Neural progenitor cell (in vitro differentiated cells): ENCODE data around the gene MDH1. TPM values are rescaled to one million over a fixed set of nuclear protein-coding genes. Genes with fewer than 3 reads are reported as not detected.

Experiments
- DNase-seq: peaks from one replicate; pipeline ENCODE4 v3.0.0-alpha.2; 2016; ENCODE audit warnings: low spot score
- H2AFZ ChIP-seq: fragments of 200-600 bp; sonication (generic); replicated peaks from 2 replicates; pipeline ENCODE4 v1.6.1; 2016; ENCODE audit warnings: antibody characterized with exemption
- H3F3A ChIP-seq: fragments of 200-600 bp; sonication (generic); 2 replicates; pipeline ENCODE4 v1.6.1; 2016; ENCODE audit warnings: antibody characterized with exemption, low read depth
- H3K27ac ChIP-seq: fragments of 200-600 bp; sonication (generic); 2 replicates; pipeline ENCODE4 v1.5.1; 2016; ENCODE audit warnings: mild to moderate bottlenecking
- H3K27me3 ChIP-seq: fragments of 200-600 bp; sonication (generic); 2 replicates; pipeline ENCODE4 v1.6.1; 2016; ENCODE audit warnings: mild to moderate bottlenecking, moderate library complexity
- H3K36me3 ChIP-seq: fragments of 200-600 bp; sonication (generic); 2 replicates; pipeline ENCODE4 v1.5.1; 2016
- H3K4me1 ChIP-seq: fragments of 200-600 bp; sonication (generic); 2 replicates; pipeline ENCODE4 v1.6.1; 2016; ENCODE audit warnings: mixed run types
- H3K4me2 ChIP-seq: fragments of 200-600 bp; sonication (generic); 2 replicates; pipeline ENCODE4 v1.6.1; 2016
- H3K4me3 ChIP-seq: fragments of 200-600 bp; sonication (generic); 2 replicates; pipeline ENCODE4 v1.5.1; 2016
- H3K79me2 ChIP-seq: fragments of 200-600 bp; sonication (generic); 2 replicates; pipeline ENCODE4 v1.6.1; 2016; ENCODE audit warnings: low read depth
- H3K9ac ChIP-seq: fragments of 200-600 bp; sonication (generic); 2 replicates; pipeline ENCODE4 v1.6.1; 2016
- H3K9me3 ChIP-seq: fragments of 200-600 bp; sonication (generic); 2 replicates; pipeline ENCODE4 v1.5.1; 2016; ENCODE audit warnings: low read depth
- H4K20me1 ChIP-seq: fragments of 200-600 bp; sonication (generic); 2 replicates; pipeline ENCODE4 v1.6.1; 2016; ENCODE audit warnings: low read depth
- H3K27ac Mint-ChIP-seq: 3 replicates; pipeline ENCODE4 v1.8.0; 2021; ENCODE audit warnings: mixed read lengths
- H3K27me3 Mint-ChIP-seq: 2 replicates; pipeline ENCODE4 v1.8.0; 2022; ENCODE audit warnings: low read depth, mild to moderate bottlenecking, inconsistent platforms, moderate library complexity, mixed read lengths; ENCODE audit not compliant: insufficient read depth
- H3K36me3 Mint-ChIP-seq: 3 replicates; pipeline ENCODE4 v1.8.0; 2021; ENCODE audit warnings: mixed read lengths
- H3K4me1 Mint-ChIP-seq: 3 replicates; pipeline ENCODE4 v1.8.0; 2021; ENCODE audit warnings: mixed read lengths
- H3K4me3 Mint-ChIP-seq: 3 replicates; pipeline ENCODE4 v1.8.0; 2021; ENCODE audit warnings: mild to moderate bottlenecking, moderate library complexity, mixed read lengths
- H3K9me3 Mint-ChIP-seq: 3 replicates; pipeline ENCODE4 v1.8.0; 2020; ENCODE audit warnings: mixed read lengths
- EZH2 ChIP-seq: fragments of 200-600 bp; sonication (generic); IDR thresholded peaks from 2 replicates; pipeline ENCODE4 v1.6.1; 2017; ENCODE audit warnings: antibody characterized with exemption, mild to moderate bottlenecking, moderate library complexity
- EZH2phosphoT487 ChIP-seq: fragments of 200-600 bp; sonication (generic); IDR thresholded peaks from 2 replicates; pipeline ENCODE4 v1.6.1; 2017; ENCODE audit warnings: antibody characterized with exemption
- total RNA-seq: library from RNA; depleted of rRNA; stranded (reverse); fragments of >200 nt; gene quantifications from 2 replicates; pipeline ENCODE4 v1.2.3, GENCODE V29; 2015; ENCODE audit warnings: low replicate concordance
- TF ChIP-seq, protein P1 (sequence below): fragments of 200-600 bp; sonication (generic); IDR thresholded peaks from 2 replicates; pipeline ENCODE4 v1.5.1; 2017; ENCODE audit warnings: antibody characterized with exemption, mild to moderate bottlenecking

The MDH1 gene
- total RNA-seq: 291 and 323 TPM in 2 replicates

DNA sequence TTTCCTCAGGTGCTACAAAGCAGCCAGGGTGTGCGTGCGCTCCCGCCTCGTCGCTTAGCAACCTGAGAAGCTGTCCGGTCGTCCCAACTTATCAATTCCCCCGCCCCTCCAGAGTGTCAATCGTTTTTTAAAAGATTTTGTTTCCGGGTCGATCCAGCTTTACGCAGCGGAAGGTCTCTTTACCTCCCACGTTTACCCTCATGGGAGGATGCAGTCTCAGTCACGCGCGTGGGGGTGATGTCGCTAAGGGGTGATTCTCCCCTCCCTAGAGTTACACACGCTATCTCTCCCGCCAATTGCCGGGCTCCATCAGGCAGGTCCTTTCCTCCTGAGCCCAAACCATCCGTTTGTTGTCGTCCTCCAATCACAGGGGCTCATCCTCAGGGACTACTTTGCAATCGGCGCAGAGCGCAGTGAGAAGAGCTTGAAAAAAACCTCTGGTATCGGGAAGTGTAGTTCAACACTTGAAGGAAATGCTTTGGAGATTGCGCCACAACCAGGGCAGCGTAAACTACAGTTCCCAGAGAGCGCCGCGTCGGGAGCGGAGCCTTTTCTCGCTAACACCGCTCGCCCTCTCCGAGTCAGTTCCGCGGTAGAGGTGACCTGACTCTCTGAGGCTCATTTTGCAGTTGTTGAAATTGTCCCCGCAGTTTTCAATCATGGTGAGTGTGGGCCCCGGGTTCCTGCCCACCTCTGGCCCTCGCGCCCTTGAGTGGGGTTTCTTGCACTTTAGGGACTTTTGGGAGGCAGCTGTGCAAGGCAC lies at the start of gene MDH1, which contains the start of gene WDPCP:
MDH1 (plus strand) TSS at position 579 of the 763 bp plus-strand sequence; CDS start at position 660, 81 bp downstream.
WDPCP (minus strand) TSS at position 93 of the 763 bp plus-strand sequence. CDS start 206 bp downstream, outside the sequence.
- Histone ChIP-seq H2AFZ (peak within 1 kb of the TSS; percentile 98), H3K27ac (peak within 1 kb of the TSS; percentile 51), H3K4me2 (peak within 1 kb of the TSS; percentile 87), H4K20me1 (peaks cover 25% of the 10 kb centered on the region), H3K36me3 (no peaks in the 10 kb centered on the region), H3K27me3 (no peaks in the 10 kb centered on the region), H3K4me3 (peak within 1 kb of the TSS; percentile 76), H3K4me1 (peaks cover 20% of the 10 kb centered on the region), H3K9me3 (no peaks in the 10 kb centered on the region), H3F3A (peaks cover 18% of the 10 kb centered on the region), H3K9ac (peak within 1 kb of the TSS; percentile 58), H3K79me2 (peaks cover 90% of the 10 kb centered on the region)
- peak; percentile 99 for DNase-seq
- H3K27me3 Mint-ChIP-seq: peaks cover 4% of the 10 kb centered on the region
- TF ChIP-seq, protein P1, sequence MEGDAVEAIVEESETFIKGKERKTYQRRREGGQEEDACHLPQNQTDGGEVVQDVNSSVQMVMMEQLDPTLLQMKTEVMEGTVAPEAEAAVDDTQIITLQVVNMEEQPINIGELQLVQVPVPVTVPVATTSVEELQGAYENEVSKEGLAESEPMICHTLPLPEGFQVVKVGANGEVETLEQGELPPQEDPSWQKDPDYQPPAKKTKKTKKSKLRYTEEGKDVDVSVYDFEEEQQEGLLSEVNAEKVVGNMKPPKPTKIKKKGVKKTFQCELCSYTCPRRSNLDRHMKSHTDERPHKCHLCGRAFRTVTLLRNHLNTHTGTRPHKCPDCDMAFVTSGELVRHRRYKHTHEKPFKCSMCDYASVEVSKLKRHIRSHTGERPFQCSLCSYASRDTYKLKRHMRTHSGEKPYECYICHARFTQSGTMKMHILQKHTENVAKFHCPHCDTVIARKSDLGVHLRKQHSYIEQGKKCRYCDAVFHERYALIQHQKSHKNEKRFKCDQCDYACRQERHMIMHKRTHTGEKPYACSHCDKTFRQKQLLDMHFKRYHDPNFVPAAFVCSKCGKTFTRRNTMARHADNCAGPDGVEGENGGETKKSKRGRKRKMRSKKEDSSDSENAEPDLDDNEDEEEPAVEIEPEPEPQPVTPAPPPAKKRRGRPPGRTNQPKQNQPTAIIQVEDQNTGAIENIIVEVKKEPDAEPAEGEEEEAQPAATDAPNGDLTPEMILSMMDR: no peak
- TF ChIP-seq EZH2phosphoT487 (no peak), EZH2 (peak; percentile 15)
- peak within 1 kb of the TSS; percentile 90 for H3K27ac Mint-ChIP-seq
- H3K9me3 Mint-ChIP-seq: no peaks in the 10 kb centered on the region
- peak within 1 kb of the TSS; percentile 96 for H3K4me3 Mint-ChIP-seq
- peaks cover 2% of the 10 kb centered on the region for H3K36me3 Mint-ChIP-seq
- peaks cover 26% of the 10 kb centered on the region for H3K4me1 Mint-ChIP-seq

DNA sequence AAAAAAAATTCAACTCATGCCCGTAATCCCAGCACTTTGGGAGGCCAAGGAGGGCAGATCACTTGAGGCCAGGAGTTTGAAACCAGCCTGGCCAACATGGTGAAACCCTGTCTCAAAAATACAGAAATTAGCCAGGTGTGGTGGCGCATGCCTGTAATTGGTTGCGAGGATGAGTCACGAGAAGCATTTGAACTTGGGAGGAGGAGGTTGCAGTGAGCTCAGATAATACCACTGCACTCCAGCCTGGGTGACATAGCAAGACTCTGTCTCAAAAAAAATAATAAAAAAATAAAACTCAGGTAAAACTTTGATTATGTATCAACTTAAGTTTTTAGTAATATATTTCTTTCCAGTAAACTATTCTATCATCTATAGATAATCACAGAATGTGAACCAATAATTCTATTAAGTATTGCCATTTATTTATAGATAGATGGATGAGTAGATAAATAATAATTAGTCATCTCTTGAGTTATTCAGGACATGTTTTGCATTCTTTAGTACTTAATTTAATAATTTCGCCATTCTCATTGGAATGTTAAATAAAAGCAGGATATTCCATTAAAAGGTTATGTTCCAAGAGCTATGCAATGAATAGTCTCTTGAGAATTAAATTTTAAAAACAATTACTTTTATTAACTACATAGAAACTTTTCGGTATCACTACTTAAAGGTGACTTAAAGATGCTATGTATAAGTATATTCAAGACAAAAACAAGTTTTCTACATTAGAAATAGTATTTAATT lies 49.2 kb upstream of the MDH1 start:
- H4K20me1 ChIP-seq: no peaks in the 10 kb centered on the region
- no peaks in the 10 kb centered on the region for H3K79me2 ChIP-seq
- no peaks in the 10 kb centered on the region for H3F3A ChIP-seq
- Mint-ChIP-seq H3K36me3 (no peaks in the 10 kb centered on the region), H3K4me3 (no peak overlapping the region), H3K27ac (no peak overlapping the region), H3K27me3 (no peaks in the 10 kb centered on the region), H3K9me3 (peaks cover 13% of the 10 kb centered on the region), H3K4me1 (peaks cover 5% of the 10 kb centered on the region)
- no peak for DNase-seq
- no peaks in the 10 kb centered on the region for H3K27me3 ChIP-seq
- H3K9me3 ChIP-seq: no peaks in the 10 kb centered on the region
- TF ChIP-seq, protein P1: no peak
- no peak for TF ChIP-seq EZH2
- no peak for TF ChIP-seq EZH2phosphoT487
- H3K4me2 ChIP-seq: no peak overlapping the region
- H3K4me1 ChIP-seq: no peaks in the 10 kb centered on the region
- H3K9ac ChIP-seq: no peak overlapping the region
- no peaks in the 10 kb centered on the region for H3K36me3 ChIP-seq
- H2AFZ ChIP-seq: no peak overlapping the region
- H3K4me3 ChIP-seq: no peak overlapping the region
- no peak overlapping the region for H3K27ac ChIP-seq

DNA sequence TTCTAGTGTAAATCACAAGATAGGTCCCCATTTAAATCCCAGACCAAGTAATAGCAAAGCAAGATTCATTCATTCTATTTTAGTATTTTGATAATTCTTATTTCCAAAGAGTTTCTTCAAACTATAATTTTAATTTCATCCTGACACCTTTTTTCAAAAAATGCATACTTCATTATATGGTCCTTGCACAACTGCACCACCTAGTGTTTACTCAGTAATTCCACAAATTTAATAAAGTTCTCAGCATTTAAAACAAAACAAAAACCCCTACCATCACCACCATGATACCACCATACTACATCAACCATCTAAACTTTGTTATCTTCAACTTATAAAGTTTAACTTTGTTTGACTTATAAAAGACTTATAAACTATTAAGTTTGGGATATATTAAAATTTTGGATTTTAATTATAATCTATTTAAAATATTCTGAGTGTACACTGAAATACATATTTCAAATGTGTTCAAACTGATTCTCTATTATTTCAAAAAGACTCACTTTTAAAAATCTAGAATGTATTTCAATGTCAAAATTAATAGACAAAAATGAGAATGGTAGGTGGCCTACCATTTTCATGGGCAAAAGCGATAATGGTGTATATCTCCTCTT lies 44.6 kb upstream of the MDH1 start:
- no peaks in the 10 kb centered on the region for H4K20me1 ChIP-seq
- H3K9me3 ChIP-seq: no peaks in the 10 kb centered on the region
- no peak overlapping the region for H3K9ac ChIP-seq
- peaks cover 5% of the 10 kb centered on the region for H3K4me1 Mint-ChIP-seq
- no peak overlapping the region for H3K4me3 ChIP-seq
- H3K9me3 Mint-ChIP-seq: no peaks in the 10 kb centered on the region
- H2AFZ ChIP-seq: no peak overlapping the region
- H3K4me1 ChIP-seq: no peaks in the 10 kb centered on the region
- H3K27ac Mint-ChIP-seq: no peak overlapping the region
- no peaks in the 10 kb centered on the region for H3F3A ChIP-seq
- peak; percentile 10 for DNase-seq
- no peak overlapping the region for H3K27ac ChIP-seq
- no peak for TF ChIP-seq EZH2phosphoT487
- no peak for TF ChIP-seq EZH2
- TF ChIP-seq, protein P1: peak; percentile 71
- no peaks in the 10 kb centered on the region for H3K79me2 ChIP-seq
- no peaks in the 10 kb centered on the region for H3K27me3 Mint-ChIP-seq
- no peaks in the 10 kb centered on the region for H3K36me3 ChIP-seq
- H3K4me2 ChIP-seq: no peak overlapping the region
- H3K4me3 Mint-ChIP-seq: no peak overlapping the region
- H3K36me3 Mint-ChIP-seq: no peaks in the 10 kb centered on the region
- H3K27me3 ChIP-seq: no peaks in the 10 kb centered on the region
